Caco-2 (cell line): ENCODE data around the gene SPATA24. TPM values are rescaled to one million over a fixed set of nuclear protein-coding genes. Genes with fewer than 3 reads are reported as not detected.

Experiments
- BruUV-seq: library from RNA; stranded (reverse); fragments of 400-500 nt; replicated peaks from 2 replicates; lab custom pipeline; 2021; lab: Mats Ljungman, UMichigan
- CTCF ChIA-PET: fragments of 300-600 bp; sonication (Branson Sonifier 250); formaldehyde crosslinking; loops from one replicate; lab custom pipeline; 2022; ENCODE audit warnings: antibody characterized with exemption; lab: Charles Lee
- POLR2A ChIA-PET: fragments of 300-600 bp; sonication (Branson Sonifier 250); formaldehyde crosslinking; loops from one replicate; lab custom pipeline; 2022; ENCODE audit warnings: antibody characterized with exemption; lab: Charles Lee
- DNase-seq, 2 experiments: peaks; one replicate each; pipeline versions ENCODE4 v3.0.0 to v3.0.0-alpha.2; 2020 to 2022
- H3K27me3 ChIP-seq: replicated peaks from 2 replicates; pipeline ENCODE4 v1.6.0; 2011; ENCODE audit warnings: low read length; ENCODE audit not compliant: control insufficient read depth, insufficient read depth
- H3K36me3 ChIP-seq: 2 replicates; pipeline ENCODE4 v1.5.1; 2011; ENCODE audit warnings: low read length; ENCODE audit not compliant: control insufficient read depth, insufficient read depth
- H3K4me1 ChIP-seq: fragments of 250-450 bp; sonication (Bioruptor Pico); 2 replicates; pipeline ENCODE4 v1.5.1; 2020; ENCODE audit warnings: mild to moderate bottlenecking
- H3K4me3 ChIP-seq: 2 replicates; pipeline ENCODE4 v1.5.1; 2011; ENCODE audit warnings: low read depth, mild to moderate bottlenecking, control low read depth, low read length
- H3K9me3 ChIP-seq: fragments of 250-450 bp; sonication (Bioruptor Pico); 2 replicates; pipeline ENCODE4 v1.5.1; 2020; ENCODE audit warnings: mild to moderate bottlenecking, moderate library complexity
- H3K27ac Mint-ChIP-seq: one replicate; pipeline ENCODE4 v1.8.0; 2022; ENCODE audit warnings: mixed read lengths; ENCODE audit not compliant: unreplicated experiment
- H3K27me3 Mint-ChIP-seq: one replicate; pipeline ENCODE4 v1.8.0; 2022; ENCODE audit warnings: mixed read lengths; ENCODE audit not compliant: insufficient read depth, unreplicated experiment
- H3K36me3 Mint-ChIP-seq: one replicate; pipeline ENCODE4 v1.8.0; 2022; ENCODE audit warnings: mild to moderate bottlenecking, mixed read lengths; ENCODE audit not compliant: insufficient read depth, unreplicated experiment
- H3K4me1 Mint-ChIP-seq: one replicate; pipeline ENCODE4 v1.8.0; 2022; ENCODE audit warnings: low read depth, mixed read lengths; ENCODE audit not compliant: unreplicated experiment
- H3K4me3 Mint-ChIP-seq: one replicate; pipeline ENCODE4 v1.8.0; 2022; ENCODE audit warnings: mild to moderate bottlenecking, moderate library complexity, mixed read lengths; ENCODE audit not compliant: unreplicated experiment
- H3K9me3 Mint-ChIP-seq: one replicate; pipeline ENCODE4 v1.8.0; 2022; ENCODE audit warnings: mixed read lengths; ENCODE audit not compliant: unreplicated experiment
- CTCF ChIP-seq, 2 experiments: fragments of 200-600 bp in 1 of 2; IDR thresholded peaks; 1 replicate in 1 of 2; 2 replicates in 1 of 2; pipeline versions ENCODE4 v1.5.1 to v1.8.0; 2011 to 2022; ENCODE audit warnings: antibody characterized with exemption in 1 of 2, control low read depth in 1 of 2, inconsistent platforms in 1 of 2, low read depth in 1 of 2, low read length in 1 of 2, mild to moderate bottlenecking in 1 of 2, moderate library complexity in 1 of 2; ENCODE audit not compliant: insufficient read depth in 1 of 2, severe bottlenecking in 1 of 2, unreplicated experiment in 1 of 2
- intact Hi-C: fragments of 100-400 bp; cut with micrococcal nuclease; formaldehyde crosslinking; loops from one replicate; pipeline ENCODE4 v1.10.0; 2022; ENCODE audit not compliant: unreplicated experiment
- total RNA-seq: library from RNA; stranded (reverse); gene quantifications from 2 replicates; pipeline ENCODE4 v1.2.3, GENCODE V29; 2022

The SPATA24 gene
- total RNA-seq, 1 experiment from 2014 or later: 10.1 TPM

- Histone ChIP-seq H3K4me1 (peaks cover 22% of the 10 kb centered on the region), H3K9me3 (no peaks in the 10 kb centered on the region), H3K27me3 (no peaks in the 10 kb centered on the region), H3K4me3 (peak overlapping the region; percentile 86), H3K36me3 (no peaks in the 10 kb centered on the region)
- H3K9me3 Mint-ChIP-seq: no peaks in the 10 kb centered on the region
- H3K36me3 Mint-ChIP-seq: peaks cover 14% of the 10 kb centered on the region
- intact Hi-C loops: no loop called here
- DNase-seq: no peak
- peaks cover 9% of the 10 kb centered on the region for H3K4me1 Mint-ChIP-seq
- H3K27me3 Mint-ChIP-seq: no peaks in the 10 kb centered on the region
- ChIA-PET POLR2A (no interaction called here), CTCF (interaction anchor here (0.6 to 1.2 kb wide), 3 partner anchors 11 to 69 kb away, joined by 3 to 5 read pairs (median 3); partner anchors contain the start of gene SPATA24)
- TF ChIP-seq CTCF (IDR thresholded peaks at IDR 0.05; ENCODE audit: insufficient read depth in 1 of 2, low read depth in 1 of 2, low read length in 1 of 2, severe bottlenecking in 1 of 2, unreplicated experiment in 1 of 2): no peak
- H3K27ac Mint-ChIP-seq: peak overlapping the region; percentile 79
- H3K4me3 Mint-ChIP-seq: peak overlapping the region; percentile 82
- BruUV-seq: no TSS peak
These were observed 11.6 kb downstream of the SPATA24 start for GRCh38 chr5:139392324-139392677.

GRCh38 chr5:139391570-139392323, 12.1 kb downstream of the SPATA24 start:
- peaks cover 22% of the 10 kb centered on the region for H3K4me1 ChIP-seq

More at GRCh38 chr5:139391570-139392323, 12.1 kb downstream of the SPATA24 start:
- BruUV-seq: TSS peak; percentile 12
- peak overlapping the region; percentile 40 for H3K27ac Mint-ChIP-seq
- H3K4me1 Mint-ChIP-seq: peaks cover 9% of the 10 kb centered on the region
- DNase-seq: no peak
- H3K36me3 Mint-ChIP-seq: peaks cover 14% of the 10 kb centered on the region
- intact Hi-C loops: no loop called here
- no peaks in the 10 kb centered on the region for H3K27me3 ChIP-seq
- no peaks in the 10 kb centered on the region for H3K9me3 Mint-ChIP-seq
- CTCF ChIA-PET: interaction anchor here (0.6 to 1.4 kb wide), 2 partner anchors 50 to 604 kb away, joined by 3 to 6 read pairs; partner anchors contain the start of gene PAIP2
- no peak for TF ChIP-seq CTCF (IDR thresholded peaks at IDR 0.05; ENCODE audit: insufficient read depth in 1 of 2, low read depth in 1 of 2, low read length in 1 of 2, severe bottlenecking in 1 of 2, unreplicated experiment in 1 of 2)
- no peaks in the 10 kb centered on the region for H3K36me3 ChIP-seq
- no peaks in the 10 kb centered on the region for H3K27me3 Mint-ChIP-seq
- peak overlapping the region; percentile 82 for H3K4me3 Mint-ChIP-seq
- H3K9me3 ChIP-seq: no peaks in the 10 kb centered on the region
- POLR2A ChIA-PET: no interaction called here
- H3K4me3 ChIP-seq: no peak overlapping the region
